HG02885 (cell line): ENCODE measurements around the gene ACSM5.
A peak's percentile ranks its signal among the peaks of the same experiment; 100 is the strongest.

Source experiments
- ATAC-seq: cut with Tn5 transposase; IDR thresholded peaks from one replicate; pipeline ENCODE4 v1.9.1; 2021; ENCODE audit warnings: mild to moderate bottlenecking; ENCODE audit not compliant: unreplicated experiment, poor library complexity

ACSM5 gene

GRCh38 chr16:20409398-20410120 lies at the start of gene ACSM5:
TSS of gene ACSM5 (plus strand) at chr16:20409534. CDS start at chr16:20411485, 1,951 bp downstream.
- peak; percentile 51 for ATAC-seq

- ATAC-seq, result no peak
Observed at GRCh38 chr16:20359997-20360396, 49.3 kb upstream of the ACSM5 start.

GRCh38 chr16:20363191-20363590 lies 46.1 kb upstream of the ACSM5 start:
- ATAC-seq, result no peak

GRCh38 chr16:20364051-20364450 lies 45.3 kb upstream of the ACSM5 start:
- ATAC-seq, result no peak

GRCh38 chr16:20369452-20370054 lies 39.8 kb upstream of the ACSM5 start:
- ATAC-seq, result no peak

- no peak for ATAC-seq
Observed at GRCh38 chr16:20372701-20373100, 36.6 kb upstream of the ACSM5 start.

- no peak for ATAC-seq
Observed at GRCh38 chr16:20377181-20377580, 32.2 kb upstream of the ACSM5 start.

- ATAC-seq, result no peak
Observed at GRCh38 chr16:20380782-20381181, 28.6 kb upstream of the ACSM5 start.

- ATAC-seq, result no peak
Observed at GRCh38 chr16:20382202-20382948, 27.0 kb upstream of the ACSM5 start.

GRCh38 chr16:20383106-20384029 lies 26.0 kb upstream of the ACSM5 start:
- ATAC-seq, result no peak

- ATAC-seq, result no peak
Observed at GRCh38 chr16:20385844-20386832, 23.2 kb upstream of the ACSM5 start.

- no peak for ATAC-seq
Observed at GRCh38 chr16:20387978-20388377, 21.4 kb upstream of the ACSM5 start.

GRCh38 chr16:20388854-20389253 lies 20.5 kb upstream of the ACSM5 start:
- no peak for ATAC-seq

GRCh38 chr16:20391045-20391444 lies 18.3 kb upstream of the ACSM5 start:
- no peak for ATAC-seq

GRCh38 chr16:20393801-20394577 lies 15.3 kb upstream of the ACSM5 start:
- ATAC-seq, result no peak

- ATAC-seq, result no peak
Observed at GRCh38 chr16:20395946-20396345, 13.4 kb upstream of the ACSM5 start.

GRCh38 chr16:20396846-20397467 lies 12.4 kb upstream of the ACSM5 start:
- ATAC-seq, result no peak

- ATAC-seq, result no peak
Observed at GRCh38 chr16:20397468-20398074, 11.8 kb upstream of the ACSM5 start.
